ENCODE measurements around the gene CFAP97D2.
"Not testable (repeated sequence)": the region's sequence is repeated elsewhere in the genome, so short reads cannot be mapped to it uniquely, and the experiment has no call there.

The CFAP97D2 gene

GRCh38 chr13:114140131-114140905, 38.7 kb upstream of the CFAP97D2 start:
- H3K4me3 ChIP-seq (ENCODE audit: low read length), result no peak overlapping the region
- TF ChIP-seq ZNF274 (IDR thresholded peaks at IDR 0.05; ENCODE audit: low read depth, low read length), result no peak

- no peak for TF ChIP-seq ZNF274 (IDR thresholded peaks at IDR 0.05; ENCODE audit: low read depth, low read length)
- H3K4me3 ChIP-seq (ENCODE audit: low read length), result no peak overlapping the region
Observed at GRCh38 chr13:114140906-114141250, 38.2 kb upstream of the CFAP97D2 start.

DNA sequence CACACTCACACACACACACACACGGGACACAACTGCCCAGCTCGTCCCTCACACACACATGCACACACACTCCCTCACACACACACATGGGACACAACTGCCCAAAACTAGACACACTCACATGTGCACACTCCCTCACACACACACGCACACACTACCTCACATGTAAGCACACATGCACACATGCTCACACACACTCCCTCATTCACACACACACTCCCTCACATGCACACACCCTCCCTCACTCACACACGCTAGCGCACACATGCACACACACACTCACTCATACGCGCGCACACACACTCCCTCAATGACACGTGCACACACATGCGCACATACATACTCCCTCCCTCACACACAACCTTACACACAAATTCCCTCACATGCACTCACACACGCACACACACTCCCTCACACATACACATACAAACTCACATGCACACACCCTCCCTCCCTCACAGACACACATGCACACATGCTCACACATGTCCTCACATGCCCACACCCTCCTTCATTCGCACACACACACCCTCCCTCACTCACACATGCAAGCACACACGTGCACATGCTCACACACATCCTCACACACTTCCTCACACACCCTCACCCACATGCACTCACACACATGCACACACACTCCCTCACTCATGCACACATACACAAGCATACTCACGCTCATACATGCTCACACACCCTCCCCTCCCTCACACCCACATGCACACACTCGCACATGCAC, 37.6 kb upstream of the CFAP97D2 start:
- H3K4me3 ChIP-seq (ENCODE audit: low read length), result no peak overlapping the region
- TF ChIP-seq ZNF274 (IDR thresholded peaks at IDR 0.05; ENCODE audit: low read depth, low read length), result no peak

- no peak overlapping the region for H3K4me3 ChIP-seq (ENCODE audit: low read length)
- TF ChIP-seq ZNF274 (IDR thresholded peaks at IDR 0.05; ENCODE audit: low read depth, low read length), result no peak
Observed at GRCh38 chr13:114142137-114142550, 36.9 kb upstream of the CFAP97D2 start.

DNA sequence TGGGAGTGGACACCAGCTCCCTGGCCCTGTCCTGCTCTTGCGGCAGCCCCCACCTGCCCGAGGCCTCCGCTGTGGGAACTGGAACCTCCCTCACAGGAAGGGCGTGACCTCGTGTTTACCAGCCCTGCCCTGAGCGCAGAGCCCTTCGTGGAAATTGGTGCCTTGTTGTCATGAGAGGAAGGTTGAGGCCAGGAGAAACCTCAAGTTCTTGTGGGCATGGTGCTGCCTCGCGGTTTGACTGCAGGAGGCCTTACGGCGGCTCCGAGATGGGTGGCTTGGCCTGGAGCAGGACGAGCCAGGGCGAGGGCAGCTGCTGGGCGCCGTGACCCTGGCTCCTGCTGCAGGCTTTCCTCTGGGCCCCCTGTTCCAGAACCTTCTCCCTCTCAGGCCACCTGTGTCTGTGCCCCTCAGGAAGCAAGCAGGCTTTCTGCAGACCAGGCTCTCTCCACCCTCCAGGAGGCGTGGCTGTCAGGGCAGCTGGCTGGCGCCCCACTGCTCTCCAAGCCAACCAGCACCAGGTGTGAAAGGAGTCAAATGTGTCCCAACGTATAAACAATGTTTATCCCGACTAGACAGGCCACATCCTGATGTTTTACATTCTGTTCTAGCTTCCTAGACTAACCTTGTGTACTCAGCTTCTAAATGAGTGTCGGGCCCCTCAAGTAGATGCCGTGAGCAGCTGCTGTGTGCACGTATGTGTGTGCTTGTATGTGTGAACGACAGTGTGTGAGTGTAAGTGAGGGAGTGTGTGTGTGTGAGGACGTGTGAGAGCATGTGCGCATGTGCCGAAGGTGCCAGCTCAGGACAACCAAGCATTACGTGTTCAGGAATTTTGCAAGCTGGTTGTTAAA, 36.2 kb upstream of the CFAP97D2 start:
- no peak overlapping the region for H3K4me3 ChIP-seq (ENCODE audit: low read length)
- no peak for TF ChIP-seq ZNF274 (IDR thresholded peaks at IDR 0.05; ENCODE audit: low read depth, low read length)

DNA sequence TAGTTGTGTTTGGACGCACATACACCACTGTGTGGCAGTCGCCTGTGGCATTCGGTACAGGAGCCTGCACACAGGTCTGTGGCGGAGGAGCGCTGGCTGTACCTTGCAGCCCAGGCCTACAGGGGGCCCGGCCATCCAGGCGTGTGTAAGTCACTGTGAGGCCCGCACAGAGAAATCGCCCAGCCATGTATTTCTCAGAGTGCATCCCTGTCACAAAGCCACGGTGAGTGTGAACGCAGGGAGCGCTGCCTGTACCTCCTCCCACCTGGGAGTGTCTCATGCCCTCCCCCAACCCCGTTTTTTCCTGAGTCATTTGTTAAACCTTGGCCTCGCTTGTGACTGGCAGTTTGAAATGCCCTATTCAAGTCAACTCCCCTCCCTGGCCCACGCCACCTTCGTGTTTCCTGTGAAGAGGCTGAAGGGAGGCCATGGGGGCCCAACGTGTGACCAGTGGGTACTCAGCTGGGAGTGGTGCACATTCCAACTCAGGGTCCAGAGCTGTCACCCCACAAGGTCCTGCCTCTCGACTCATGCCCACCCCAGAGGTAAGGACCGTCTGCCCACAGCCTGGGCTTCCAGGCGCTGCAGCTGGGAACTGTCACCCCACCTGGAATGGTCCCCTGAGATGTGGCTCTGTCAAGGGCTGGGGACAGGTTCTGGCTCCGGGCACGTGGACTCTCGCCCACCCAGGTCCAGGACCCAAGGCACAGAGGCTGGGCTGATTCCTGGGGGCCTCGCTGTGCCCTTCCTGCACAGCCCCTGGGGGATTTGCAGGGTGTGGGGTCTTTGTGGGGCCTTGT, 35.1 kb upstream of the CFAP97D2 start:
- TF ChIP-seq ZNF274 (IDR thresholded peaks at IDR 0.05; ENCODE audit: low read depth, low read length), result no peak
- H3K4me3 ChIP-seq (ENCODE audit: low read length), result no peak overlapping the region

DNA sequence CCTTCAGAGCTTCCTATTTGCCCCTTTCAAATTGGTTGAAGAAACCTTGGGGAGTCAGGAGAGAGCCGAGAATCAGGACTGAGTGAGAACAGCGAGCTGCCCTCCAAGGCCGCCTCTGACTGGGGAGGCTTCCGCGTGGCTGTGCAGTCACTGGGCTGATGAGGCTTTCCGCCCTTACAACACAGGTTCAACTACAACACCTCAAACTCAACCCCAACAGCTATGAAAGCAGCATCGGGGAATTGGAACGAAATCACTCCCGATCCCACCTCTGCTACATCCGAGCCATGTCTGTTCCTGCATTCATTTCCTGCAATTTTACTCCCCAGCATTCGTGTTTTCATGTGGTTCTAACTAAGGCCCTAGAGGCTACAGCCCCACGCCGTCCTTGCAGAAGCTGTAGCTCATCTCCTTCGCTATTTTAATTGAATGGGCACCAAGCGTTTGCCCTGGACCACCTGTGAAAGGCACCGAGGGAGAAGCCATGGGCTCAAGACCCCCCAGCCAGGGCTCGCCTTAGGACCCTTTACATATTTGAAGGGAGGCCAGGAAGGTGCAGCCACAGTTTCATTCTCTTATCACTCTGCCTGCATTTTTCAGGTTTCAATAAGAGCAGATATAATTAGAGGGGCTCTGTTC, 34.3 kb upstream of the CFAP97D2 start:
- H3K4me3 ChIP-seq (ENCODE audit: low read length), result no peak overlapping the region
- no peak for TF ChIP-seq ZNF274 (IDR thresholded peaks at IDR 0.05; ENCODE audit: low read depth, low read length)

DNA sequence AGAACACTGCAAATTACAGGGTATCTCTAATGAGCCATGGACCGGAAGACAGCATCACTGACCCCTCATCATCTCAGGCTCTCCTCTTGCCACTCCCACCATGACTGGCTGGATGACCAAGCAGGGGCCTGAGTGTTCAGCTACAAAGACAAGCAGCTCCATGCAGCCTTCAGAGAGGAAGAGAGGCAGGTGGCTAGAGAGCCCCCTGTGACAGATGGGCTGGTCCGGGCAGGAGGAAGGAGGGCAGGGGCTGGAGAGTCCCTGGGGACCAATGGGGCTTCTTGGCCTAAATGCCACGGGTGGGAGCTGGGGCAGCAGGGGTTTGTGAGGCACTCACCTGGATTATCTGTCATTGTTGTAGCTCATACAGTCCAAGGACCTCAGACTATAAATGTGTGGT, 33.8 kb upstream of the CFAP97D2 start:
- TF ChIP-seq ZNF274 (IDR thresholded peaks at IDR 0.05; ENCODE audit: low read depth, low read length), result no peak
- no peak overlapping the region for H3K4me3 ChIP-seq (ENCODE audit: low read length)

GRCh38 chr13:114145722-114146121, 33.3 kb upstream of the CFAP97D2 start:
- no peak for TF ChIP-seq ZNF274 (IDR thresholded peaks at IDR 0.05; ENCODE audit: low read depth, low read length)
- H3K4me3 ChIP-seq (ENCODE audit: low read length), result no peak overlapping the region

- H3K4me3 ChIP-seq (ENCODE audit: low read length), result no peak overlapping the region
- no peak for TF ChIP-seq ZNF274 (IDR thresholded peaks at IDR 0.05; ENCODE audit: low read depth, low read length)
Observed at GRCh38 chr13:114146173-114146572, 32.9 kb upstream of the CFAP97D2 start.

DNA sequence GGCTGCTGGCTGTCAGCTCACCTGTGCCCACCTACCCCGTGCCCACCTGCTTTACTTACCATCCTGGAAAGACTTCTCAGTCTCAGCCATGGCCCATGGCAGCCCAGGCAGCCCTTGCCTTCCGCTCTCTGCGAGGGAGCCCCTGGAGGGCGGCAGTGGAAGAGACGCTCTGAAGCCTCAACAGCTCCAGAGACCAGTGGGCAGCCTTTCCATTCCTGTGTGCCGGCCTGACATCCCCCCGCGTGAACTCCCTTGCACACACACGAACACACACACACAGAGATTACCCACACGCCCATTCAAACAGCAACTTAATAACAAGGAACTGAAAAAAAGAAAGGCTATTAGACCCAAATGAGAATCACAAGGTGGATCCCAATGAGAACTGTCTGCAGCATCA, 32.4 kb upstream of the CFAP97D2 start:
- no peak for TF ChIP-seq ZNF274 (IDR thresholded peaks at IDR 0.05; ENCODE audit: low read depth, low read length)

DNA sequence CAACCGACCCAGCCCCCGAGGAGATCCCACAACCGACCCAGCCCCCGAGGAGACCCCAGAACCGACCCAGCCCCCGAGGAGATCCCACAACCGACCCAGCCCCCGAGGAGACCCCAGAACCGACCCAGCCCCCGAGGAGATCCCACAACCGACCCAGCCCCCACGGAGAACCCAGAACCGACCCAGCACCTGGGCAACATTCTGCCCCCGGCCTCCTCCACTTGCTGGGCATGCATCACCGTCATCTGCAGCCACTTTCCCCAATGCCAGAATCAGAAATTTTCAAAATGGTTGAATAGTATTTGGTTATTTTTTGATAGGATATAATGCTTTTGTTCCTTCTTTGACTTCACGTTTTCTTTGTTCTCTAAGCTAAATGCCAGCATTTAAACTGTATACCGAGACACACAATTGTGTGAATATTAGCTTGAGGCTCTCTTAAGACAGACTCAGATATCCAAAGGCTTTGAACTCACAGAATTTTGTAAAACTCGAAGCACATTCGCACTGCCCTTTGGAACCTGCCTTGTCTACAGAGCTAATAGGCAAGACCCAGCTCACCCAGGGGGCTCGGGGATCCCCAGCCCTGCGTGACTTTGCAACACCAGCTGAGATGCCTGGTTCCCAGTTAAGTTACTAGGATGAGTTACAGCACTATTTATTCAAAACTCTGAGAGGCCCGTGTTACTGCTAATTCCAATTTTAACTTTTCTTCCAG, 31.1 kb upstream of the CFAP97D2 start:
- no peak overlapping the region for H3K4me3 ChIP-seq (ENCODE audit: low read length)
- TF ChIP-seq ZNF274 (IDR thresholded peaks at IDR 0.05; ENCODE audit: low read depth, low read length), result no peak

More for the DNA sequence above, 32.4 kb upstream of the CFAP97D2 start:
- H3K4me3 ChIP-seq (ENCODE audit: low read length), result no peak overlapping the region

- H3K4me3 ChIP-seq (ENCODE audit: low read length), result no peak overlapping the region
- no peak for TF ChIP-seq ZNF274 (IDR thresholded peaks at IDR 0.05; ENCODE audit: low read depth, low read length)
Observed at GRCh38 chr13:114148521-114148855, 30.6 kb upstream of the CFAP97D2 start.

DNA sequence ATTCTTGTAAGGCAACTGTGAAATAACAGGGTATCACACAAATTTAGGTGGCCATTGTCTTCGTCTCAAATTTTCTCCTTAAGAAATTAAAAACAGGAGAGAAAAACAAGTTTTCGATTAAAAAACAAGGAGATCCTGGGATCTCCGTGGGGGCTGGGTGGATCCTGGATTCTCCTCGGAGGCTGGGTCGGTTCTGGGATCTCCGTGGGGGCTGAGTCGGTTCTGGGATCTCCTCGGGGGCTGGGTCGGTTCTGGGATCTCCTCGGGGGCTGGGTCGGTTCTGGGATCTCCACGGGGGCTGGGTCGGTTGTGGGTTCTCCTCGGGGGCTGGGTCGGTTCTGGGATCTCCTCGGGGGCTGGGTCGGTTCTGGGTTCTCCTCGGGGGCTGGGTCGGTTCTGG, 30.2 kb upstream of the CFAP97D2 start:
- not testable (repeated sequence) for H3K4me3 ChIP-seq (ENCODE audit: low read length)
